Stimulated activated CD4-positive, alpha-beta T cell treated with anti-CD3 and anti-CD28 coated beads, TNF-alpha, amount 100 ng/mL, for 48 hours (primary cell): ENCODE results near the gene HTR3B.

Experiments used
- DNase-seq, 3 donors: peaks; one replicate each; pipeline ENCODE4 v3.0.0-alpha.2; 2020; ENCODE audit warnings: low read depth in 3 of 3

The HTR3B gene

DNA sequence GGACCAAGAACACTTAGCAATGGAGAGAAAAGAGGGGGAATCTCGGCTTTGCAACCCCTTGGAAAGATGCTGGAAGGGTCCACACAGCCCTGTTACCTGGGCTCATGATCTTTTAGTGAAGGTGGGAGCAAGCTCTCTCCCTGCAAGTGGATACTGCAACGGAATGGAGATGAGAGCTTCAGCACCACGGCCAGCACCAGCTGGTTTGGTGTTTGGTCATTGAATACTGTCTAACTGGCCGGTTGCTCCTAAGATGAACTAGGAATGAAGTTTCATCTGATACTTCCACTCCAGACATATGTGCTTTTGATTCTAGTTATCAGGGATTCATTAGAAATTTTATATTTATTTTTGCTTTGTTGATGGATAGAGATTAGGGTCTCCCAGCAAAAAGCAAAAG lies 86.6 kb downstream of the HTR3B start:
- DNase-seq = no peak

DNA sequence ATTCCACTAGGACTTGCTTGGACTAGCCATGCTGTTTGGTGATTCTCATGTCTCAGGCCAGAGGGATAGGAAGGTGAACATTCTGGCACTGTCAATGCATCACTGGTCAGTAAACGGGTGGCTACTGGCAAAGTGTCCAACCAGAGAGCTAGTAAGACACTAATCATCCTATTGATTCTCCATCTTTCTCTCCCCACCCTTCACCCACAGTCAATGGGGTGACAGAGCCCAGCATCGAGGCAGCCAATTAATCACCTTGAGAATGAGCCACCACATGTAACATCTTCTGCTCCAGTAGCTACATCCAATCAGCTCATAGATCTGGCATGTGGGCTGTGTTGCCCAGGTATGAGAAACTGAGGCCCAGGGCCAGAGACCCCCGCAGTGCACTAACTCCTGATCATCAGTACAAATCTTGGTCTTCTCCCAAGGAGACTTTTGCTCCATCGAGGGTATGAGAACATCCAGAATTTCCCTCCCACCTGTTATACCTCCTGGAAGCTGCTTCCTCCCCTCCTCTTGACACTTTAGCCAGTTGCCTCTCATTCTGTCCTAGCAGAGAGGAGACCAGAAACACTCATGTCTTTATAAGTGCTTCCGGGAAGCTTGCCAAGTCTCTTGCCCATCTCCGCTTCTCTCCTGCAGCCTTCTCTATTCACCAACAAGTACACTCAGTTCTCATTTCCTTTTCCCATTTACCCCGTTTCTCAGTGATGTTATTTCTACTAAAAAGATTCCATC lies 87.3 kb downstream of the HTR3B start:
- no peak for DNase-seq

DNA sequence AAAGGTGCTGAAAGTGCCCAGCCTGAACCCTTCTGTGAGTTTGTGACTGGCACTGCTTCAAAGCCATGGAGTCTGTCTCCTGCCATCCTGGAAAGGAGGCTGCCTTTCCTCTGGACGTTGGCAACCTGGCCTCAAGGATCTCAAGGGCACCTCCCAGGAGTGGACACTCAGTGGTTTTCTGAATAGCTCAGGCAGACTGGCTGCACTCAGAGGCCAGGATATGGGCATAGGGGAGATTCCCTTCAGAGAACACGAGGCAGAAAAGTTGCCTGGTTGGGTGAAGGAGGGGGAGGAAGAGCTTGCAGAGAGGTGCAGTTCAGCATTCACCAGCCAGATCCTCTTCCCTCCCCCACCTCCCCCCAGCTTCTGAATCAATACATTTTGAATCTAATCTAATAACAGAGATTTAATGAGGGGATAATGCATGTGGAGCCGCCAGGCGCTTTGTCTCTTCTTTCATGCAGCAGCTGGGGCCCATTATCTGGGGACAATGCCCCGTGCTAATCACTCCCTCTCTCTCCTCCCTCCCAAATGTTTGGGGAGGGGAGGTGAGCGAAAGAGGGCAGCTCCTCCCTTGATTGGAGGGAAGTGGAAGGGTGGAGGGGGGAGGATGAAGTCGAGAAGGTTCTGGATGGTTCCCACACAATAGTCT lies 88.0 kb downstream of the HTR3B start:
- no peak for DNase-seq

DNA sequence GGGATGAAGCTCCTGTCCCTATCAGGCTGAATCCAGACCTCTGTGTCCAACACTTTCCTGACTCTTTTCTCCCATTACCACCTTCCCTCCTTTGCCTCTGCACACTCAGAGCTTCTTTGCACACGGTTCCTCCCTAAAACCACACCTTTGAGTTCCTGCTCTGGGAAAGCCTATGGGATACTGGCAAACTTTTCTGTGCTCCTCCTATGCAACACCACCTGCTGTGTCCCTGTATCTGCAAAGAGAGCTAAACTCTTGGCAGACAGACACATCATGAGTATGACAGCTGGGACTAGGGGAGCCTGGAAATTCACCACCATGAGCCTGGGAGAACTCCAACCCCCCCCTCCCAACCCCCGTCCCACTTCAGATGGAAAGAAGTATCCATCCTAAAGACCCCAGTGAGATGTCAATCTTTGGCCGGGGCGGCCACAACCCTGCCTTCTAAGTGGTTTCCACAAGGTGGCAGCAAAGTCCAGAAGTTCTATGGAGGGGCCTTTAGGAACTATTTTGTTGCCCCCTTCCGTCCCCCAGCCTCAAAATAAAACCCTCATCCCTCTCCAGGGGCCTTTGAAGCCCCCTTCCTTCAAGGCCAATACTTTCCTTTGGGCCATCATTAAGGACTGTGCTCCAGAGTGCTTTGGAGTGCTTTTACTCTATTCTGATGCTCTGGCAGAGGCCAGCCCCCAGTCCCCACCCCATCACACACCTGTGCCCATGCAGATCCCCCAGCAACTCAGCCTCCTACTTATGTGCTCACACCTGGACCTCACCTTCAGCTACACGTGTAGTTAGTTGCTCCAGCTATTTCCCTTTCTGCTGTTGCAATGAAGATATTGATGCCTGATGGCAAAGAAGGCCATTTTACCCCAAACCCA lies 89.7 kb downstream of the HTR3B start:
- DNase-seq = peak in 2 of 3 donors; percentile 7 to 8
